Hepatocyte (in vitro differentiated cells): ENCODE results near the gene HPS3. TPM values are rescaled to one million over a fixed set of nuclear protein-coding genes. Genes with fewer than 3 reads are reported as not detected.
A peak's percentile ranks its signal among the peaks of the same experiment; 100 is the strongest.

ENCODE experiments used
- DNase-seq: peaks from one replicate; pipeline ENCODE4 v3.0.0-alpha.2; 2016; ENCODE audit warnings: low spot score
- H2AFZ ChIP-seq: fragments of 200-600 bp; sonication (generic); 2 replicates; pipeline ENCODE4 v1.6.0; 2016; ENCODE audit warnings: antibody characterized with exemption, mild to moderate bottlenecking
- H3K27ac ChIP-seq: fragments of 200-600 bp; sonication (generic); 2 replicates; pipeline ENCODE4 v1.5.1; 2016; ENCODE audit warnings: mild to moderate bottlenecking
- H3K27me3 ChIP-seq: fragments of 200-600 bp; sonication (generic); 2 replicates; pipeline ENCODE4 v1.6.1; 2016
- H3K36me3 ChIP-seq: fragments of 200-600 bp; sonication (generic); replicated peaks from 2 replicates; pipeline ENCODE4 v1.5.1; 2016; ENCODE audit warnings: low read depth; ENCODE audit not compliant: insufficient read depth
- H3K4me1 ChIP-seq: fragments of 200-600 bp; sonication (generic); 2 replicates; pipeline ENCODE4 v1.5.1; 2016; ENCODE audit warnings: mild to moderate bottlenecking, moderate library complexity; ENCODE audit not compliant: insufficient read depth
- H3K4me2 ChIP-seq: fragments of 200-600 bp; sonication (generic); 2 replicates; pipeline ENCODE4 v1.6.0; 2016
- H3K4me3 ChIP-seq: fragments of 200-600 bp; sonication (generic); 2 replicates; pipeline ENCODE4 v1.5.1; 2016; ENCODE audit warnings: mild to moderate bottlenecking
- H3K79me2 ChIP-seq: fragments of 200-600 bp; sonication (generic); 2 replicates; pipeline ENCODE4 v1.6.0; 2017; ENCODE audit warnings: mild to moderate bottlenecking
- H3K9me2 ChIP-seq: fragments of 200-600 bp; sonication (generic); replicated peaks from 2 replicates; pipeline ENCODE4 v1.6.0; 2017; ENCODE audit warnings: mild to moderate bottlenecking; ENCODE audit not compliant: insufficient read depth
- H3K9me3 ChIP-seq: fragments of 200-600 bp; sonication (generic); 2 replicates; pipeline ENCODE4 v1.5.1; 2016; ENCODE audit warnings: low read depth, mild to moderate bottlenecking
- H4K20me1 ChIP-seq: fragments of 200-600 bp; sonication (generic); 2 replicates; pipeline ENCODE4 v1.6.0; 2016; ENCODE audit warnings: mild to moderate bottlenecking; ENCODE audit not compliant: insufficient read depth, poor library complexity, severe bottlenecking
- CTCF ChIP-seq: fragments of 200-600 bp; sonication (generic); IDR thresholded peaks from 2 replicates; pipeline ENCODE4 v1.5.1; 2016; ENCODE audit warnings: antibody characterized with exemption, mild to moderate bottlenecking; ENCODE audit not compliant: poor library complexity
- EZH2 ChIP-seq: fragments of 200-600 bp; sonication (generic); IDR thresholded peaks from 2 replicates; pipeline ENCODE4 v1.6.1; 2016; ENCODE audit warnings: antibody characterized with exemption, mild to moderate bottlenecking, borderline replicate concordance
- EZH2phosphoT487 ChIP-seq: fragments of 200-600 bp; sonication (generic); IDR thresholded peaks from one replicate; pipeline ENCODE4 v1.6.1; 2018; ENCODE audit warnings: antibody characterized with exemption, mild to moderate bottlenecking, low read depth, moderate library complexity; ENCODE audit not compliant: unreplicated experiment, severe bottlenecking
- WGBS: methylation state at CpG from one replicate; pipeline ENCODE4 v1.1.6; 2016; ENCODE audit warnings: low lambda C conversion rate; ENCODE audit errors: missing lambda C conversion rate; 5-methylcytosine and 5-hydroxymethylcytosine counted together
- polyA plus RNA-seq: library from polyadenylated mRNA; unstranded; fragments of >200 nt; fragmentation: Nextera tagmentation; extraction: Ambion mirVana; gene quantifications from 2 replicates; pipeline ENCODE4 v1.2.1, GENCODE V29; 2016
- total RNA-seq: library from RNA; depleted of rRNA; stranded (reverse); fragments of >200 nt; gene quantifications from 2 replicates; pipeline ENCODE4 v1.2.3, GENCODE V29; 2014

Gene HPS3
- total and polyA plus RNA-seq, 2 experiments from 2014 or later: 14.1 to 24.2 TPM

- H3K9me3 ChIP-seq: no peaks in the 10 kb centered on the region
- H3K4me3 ChIP-seq: no peak overlapping the region
- no peak for DNase-seq
- no peaks in the 10 kb centered on the region for H3K79me2 ChIP-seq
- TF ChIP-seq EZH2 (no peak), CTCF (no peak), EZH2phosphoT487 (no peak)
- H3K27me3 ChIP-seq: no peaks in the 10 kb centered on the region
- H3K36me3 ChIP-seq: no peaks in the 10 kb centered on the region
- no peak overlapping the region for H3K4me2 ChIP-seq
- WGBS: 100% methylated on average over 1 of the region's 1 CpG
- H3K27ac ChIP-seq: no peak overlapping the region
- H3K9me2 ChIP-seq: no peaks in the 10 kb centered on the region
- no peaks in the 10 kb centered on the region for H4K20me1 ChIP-seq
- H2AFZ ChIP-seq: no peak overlapping the region
- no peaks in the 10 kb centered on the region for H3K4me1 ChIP-seq
Observed at GRCh38 chr3:149177122-149177521, 47.7 kb downstream of the HPS3 start.

- Histone ChIP-seq H3K4me2 (no peak overlapping the region), H3K27me3 (no peaks in the 10 kb centered on the region), H3K27ac (no peak overlapping the region), H3K4me3 (no peak overlapping the region), H4K20me1 (no peaks in the 10 kb centered on the region), H3K4me1 (no peaks in the 10 kb centered on the region), H3K36me3 (no peaks in the 10 kb centered on the region), H3K9me2 (no peaks in the 10 kb centered on the region), H2AFZ (no peak overlapping the region), H3K79me2 (no peaks in the 10 kb centered on the region), H3K9me3 (no peaks in the 10 kb centered on the region)
- WGBS: 86% methylated on average over 1 of the region's 1 CpG
- TF ChIP-seq CTCF (no peak), EZH2phosphoT487 (no peak), EZH2 (no peak)
- DNase-seq: no peak
Observed at GRCh38 chr3:149179220-149179619, 49.8 kb downstream of the HPS3 start.

GRCh38 chr3:149180057-149180573 lies 50.7 kb downstream of the HPS3 start:
- H3K9me3 ChIP-seq: no peaks in the 10 kb centered on the region
- no peak for TF ChIP-seq EZH2phosphoT487
- no peak for TF ChIP-seq CTCF
- TF ChIP-seq EZH2: no peak
- no peaks in the 10 kb centered on the region for H3K27me3 ChIP-seq
- no peaks in the 10 kb centered on the region for H4K20me1 ChIP-seq
- no peak overlapping the region for H3K4me3 ChIP-seq
- H3K4me1 ChIP-seq: no peaks in the 10 kb centered on the region
- WGBS: 76% methylated on average over 7 of the region's 7 CpGs
- peak; percentile 71 for DNase-seq
- H3K9me2 ChIP-seq: no peaks in the 10 kb centered on the region
- peak overlapping the region; percentile 23 for H3K27ac ChIP-seq
- no peaks in the 10 kb centered on the region for H3K36me3 ChIP-seq
- no peak overlapping the region for H3K4me2 ChIP-seq
- no peaks in the 10 kb centered on the region for H3K79me2 ChIP-seq
- H2AFZ ChIP-seq: no peak overlapping the region

GRCh38 chr3:149181182-149181581 lies 51.7 kb downstream of the HPS3 start:
- no peaks in the 10 kb centered on the region for H3K9me3 ChIP-seq
- H3K36me3 ChIP-seq: no peaks in the 10 kb centered on the region
- 100% methylated on average over 2 of the region's 2 CpGs for WGBS
- H3K4me1 ChIP-seq: no peaks in the 10 kb centered on the region
- TF ChIP-seq CTCF (no peak), EZH2phosphoT487 (no peak), EZH2 (no peak)
- H4K20me1 ChIP-seq: no peaks in the 10 kb centered on the region
- no peak overlapping the region for H3K4me3 ChIP-seq
- H3K27ac ChIP-seq: no peak overlapping the region
- no peak overlapping the region for H2AFZ ChIP-seq
- no peaks in the 10 kb centered on the region for H3K9me2 ChIP-seq
- no peak for DNase-seq
- H3K4me2 ChIP-seq: no peak overlapping the region
- H3K27me3 ChIP-seq: no peaks in the 10 kb centered on the region
- no peaks in the 10 kb centered on the region for H3K79me2 ChIP-seq
